Measurements from ENCODE around the gene NHSL2.

NHSL2 gene

GRCh38 chrX:72041176-72041575 lies 130.5 kb downstream of the NHSL2 start:
- TF ChIP-seq YY1 (IDR thresholded peaks at IDR 0.05; ENCODE audit: insufficient read depth, insufficient read length), result no peak
- Histone ChIP-seq H3K9me3 (ENCODE audit: insufficient read depth, low read length) (no peaks in the 10 kb centered on the region), H3K4me1 (ENCODE audit: insufficient read depth, insufficient read length) (peaks cover 8% of the 10 kb centered on the region), H3K9ac (ENCODE audit: insufficient read length, low read depth) (no peak overlapping the region), H3K4me3 (ENCODE audit: insufficient read length, low read depth) (no peak overlapping the region), H3K36me3 (ENCODE audit: insufficient read depth, insufficient read length, low read length) (peaks cover 10% of the 10 kb centered on the region), H3K27me3 (ENCODE audit: insufficient read depth, insufficient read length) (no peaks in the 10 kb centered on the region)
- DNase-seq (ENCODE audit: low read depth, low spot score), result no peak

GRCh38 chrX:72041871-72042851 lies 131.5 kb downstream of the NHSL2 start:
- H3K4me1 ChIP-seq (ENCODE audit: insufficient read depth, insufficient read length), result peaks cover 11% of the 10 kb centered on the region
- H3K9ac ChIP-seq (ENCODE audit: insufficient read length, low read depth), result no peak overlapping the region
- no peak for DNase-seq (ENCODE audit: low read depth, low spot score)
- H3K36me3 ChIP-seq (ENCODE audit: insufficient read depth, insufficient read length, low read length), result peaks cover 10% of the 10 kb centered on the region
- H3K4me3 ChIP-seq (ENCODE audit: insufficient read length, low read depth), result no peak overlapping the region
- no peak for TF ChIP-seq ZNF274 (IDR thresholded peaks at IDR 0.05; ENCODE audit: low read depth, low read length)
- no peak for TF ChIP-seq SUZ12 (IDR thresholded peaks at IDR 0.05; ENCODE audit: extremely low read depth, insufficient read depth, insufficient read length)
- TF ChIP-seq YY1 (IDR thresholded peaks at IDR 0.05; ENCODE audit: insufficient read depth, insufficient read length), result no peak
- no peaks in the 10 kb centered on the region for H3K9me3 ChIP-seq (ENCODE audit: insufficient read depth, low read length)
- no peaks in the 10 kb centered on the region for H3K27me3 ChIP-seq (ENCODE audit: insufficient read depth, insufficient read length)

GRCh38 chrX:72042852-72043248 lies 132.2 kb downstream of the NHSL2 start:
- Histone ChIP-seq H3K9me3 (ENCODE audit: insufficient read depth, low read length) (no peaks in the 10 kb centered on the region), H3K27me3 (ENCODE audit: insufficient read depth, insufficient read length) (no peaks in the 10 kb centered on the region), H3K4me3 (ENCODE audit: insufficient read length, low read depth) (no peak overlapping the region), H3K9ac (ENCODE audit: insufficient read length, low read depth) (no peak overlapping the region), H3K4me1 (ENCODE audit: insufficient read depth, insufficient read length) (peaks cover 11% of the 10 kb centered on the region), H3K36me3 (ENCODE audit: insufficient read depth, insufficient read length, low read length) (peaks cover 13% of the 10 kb centered on the region)
- no peak for TF ChIP-seq SUZ12 (IDR thresholded peaks at IDR 0.05; ENCODE audit: extremely low read depth, insufficient read depth, insufficient read length)
- no peak for TF ChIP-seq ZNF274 (IDR thresholded peaks at IDR 0.05; ENCODE audit: low read depth, low read length)
- TF ChIP-seq YY1 (IDR thresholded peaks at IDR 0.05; ENCODE audit: insufficient read depth, insufficient read length), result no peak
- no peak for DNase-seq (ENCODE audit: low read depth, low spot score)

- no peak for DNase-seq (ENCODE audit: low read depth, low spot score)
- peaks cover 13% of the 10 kb centered on the region for H3K36me3 ChIP-seq (ENCODE audit: insufficient read depth, insufficient read length, low read length)
- no peak overlapping the region for H3K9ac ChIP-seq (ENCODE audit: insufficient read length, low read depth)
- no peaks in the 10 kb centered on the region for H3K27me3 ChIP-seq (ENCODE audit: insufficient read depth, insufficient read length)
- H3K9me3 ChIP-seq (ENCODE audit: insufficient read depth, low read length), result no peaks in the 10 kb centered on the region
- no peak overlapping the region for H3K4me3 ChIP-seq (ENCODE audit: insufficient read length, low read depth)
- peaks cover 11% of the 10 kb centered on the region for H3K4me1 ChIP-seq (ENCODE audit: insufficient read depth, insufficient read length)
- TF ChIP-seq YY1 (IDR thresholded peaks at IDR 0.05; ENCODE audit: insufficient read depth, insufficient read length), result no peak
- no peak for TF ChIP-seq SUZ12 (IDR thresholded peaks at IDR 0.05; ENCODE audit: extremely low read depth, insufficient read depth, insufficient read length)
- TF ChIP-seq ZNF274 (IDR thresholded peaks at IDR 0.05; ENCODE audit: low read depth, low read length), result no peak
Measured at GRCh38 chrX:72043636-72044035, 133.0 kb downstream of the NHSL2 start.

GRCh38 chrX:72045141-72045540 lies 134.5 kb downstream of the NHSL2 start:
- no peak overlapping the region for H3K9ac ChIP-seq (ENCODE audit: insufficient read length, low read depth)
- peaks cover 9% of the 10 kb centered on the region for H3K36me3 ChIP-seq (ENCODE audit: insufficient read depth, insufficient read length, low read length)
- H3K9me3 ChIP-seq (ENCODE audit: insufficient read depth, low read length), result no peaks in the 10 kb centered on the region
- TF ChIP-seq YY1 (IDR thresholded peaks at IDR 0.05; ENCODE audit: insufficient read depth, insufficient read length) (no peak), ZNF274 (IDR thresholded peaks at IDR 0.05; ENCODE audit: low read depth, low read length) (no peak), SUZ12 (IDR thresholded peaks at IDR 0.05; ENCODE audit: extremely low read depth, insufficient read depth, insufficient read length) (no peak)
- no peak for DNase-seq (ENCODE audit: low read depth, low spot score)
- H3K27me3 ChIP-seq (ENCODE audit: insufficient read depth, insufficient read length), result no peaks in the 10 kb centered on the region
- H3K4me1 ChIP-seq (ENCODE audit: insufficient read depth, insufficient read length), result peaks cover 11% of the 10 kb centered on the region
- no peak overlapping the region for H3K4me3 ChIP-seq (ENCODE audit: insufficient read length, low read depth)

- no peak for DNase-seq (ENCODE audit: low read depth, low spot score)
- peaks cover 6% of the 10 kb centered on the region for H3K36me3 ChIP-seq (ENCODE audit: insufficient read depth, insufficient read length, low read length)
- H3K4me1 ChIP-seq (ENCODE audit: insufficient read depth, insufficient read length), result peaks cover 11% of the 10 kb centered on the region
- H3K9ac ChIP-seq (ENCODE audit: insufficient read length, low read depth), result no peak overlapping the region
- TF ChIP-seq ZNF274 (IDR thresholded peaks at IDR 0.05; ENCODE audit: low read depth, low read length) (no peak), YY1 (IDR thresholded peaks at IDR 0.05; ENCODE audit: insufficient read depth, insufficient read length) (no peak), SUZ12 (IDR thresholded peaks at IDR 0.05; ENCODE audit: extremely low read depth, insufficient read depth, insufficient read length) (no peak)
- H3K27me3 ChIP-seq (ENCODE audit: insufficient read depth, insufficient read length), result no peaks in the 10 kb centered on the region
- no peak overlapping the region for H3K4me3 ChIP-seq (ENCODE audit: insufficient read length, low read depth)
- H3K9me3 ChIP-seq (ENCODE audit: insufficient read depth, low read length), result no peaks in the 10 kb centered on the region
Measured at GRCh38 chrX:72045552-72046277, 135.1 kb downstream of the NHSL2 start.

- H3K4me3 ChIP-seq (ENCODE audit: insufficient read length, low read depth), result no peak overlapping the region
- DNase-seq (ENCODE audit: low read depth, low spot score), result no peak
- H3K27me3 ChIP-seq (ENCODE audit: insufficient read depth, insufficient read length), result no peaks in the 10 kb centered on the region
- H3K9ac ChIP-seq (ENCODE audit: insufficient read length, low read depth), result no peak overlapping the region
- peaks cover 11% of the 10 kb centered on the region for H3K4me1 ChIP-seq (ENCODE audit: insufficient read depth, insufficient read length)
- H3K9me3 ChIP-seq (ENCODE audit: insufficient read depth, low read length), result no peaks in the 10 kb centered on the region
- no peak for TF ChIP-seq YY1 (IDR thresholded peaks at IDR 0.05; ENCODE audit: insufficient read depth, insufficient read length)
- no peak for TF ChIP-seq ZNF274 (IDR thresholded peaks at IDR 0.05; ENCODE audit: low read depth, low read length)
- no peak for TF ChIP-seq SUZ12 (IDR thresholded peaks at IDR 0.05; ENCODE audit: extremely low read depth, insufficient read depth, insufficient read length)
- peaks cover 6% of the 10 kb centered on the region for H3K36me3 ChIP-seq (ENCODE audit: insufficient read depth, insufficient read length, low read length)
Measured at GRCh38 chrX:72046447-72046846, 135.8 kb downstream of the NHSL2 start.

Measured in NT2/D1 (cell line).